ENCODE measurements around the gene PKP3.

- TF ChIP-seq POLR2AphosphoS5 (IDR thresholded peaks at IDR 0.05; ENCODE audit: borderline replicate concordance, low read depth, low read length) = no peak
- no peak for TF ChIP-seq EZH2 (IDR thresholded peaks at IDR 0.05)
These were observed 7.5 kb upstream of the PKP3 start for GRCh38 chr11:386483-386882.
